Measurements from ENCODE around the gene MCHR1.

The MCHR1 gene

GRCh38 chr22:40679249-40679963 lies at the start of gene MCHR1:
Gene MCHR1, plus strand, starts transcription at chr22:40679484. Its CDS starts 169 bp downstream, at chr22:40679653.
- Histone ChIP-seq H3K79me2 (ENCODE audit: low read length) (no peaks in the 10 kb centered on the region), H2AFZ (ENCODE audit: low read depth, low read length) (no peak within 1 kb of the TSS), H3K36me3 (replicated peaks; ENCODE audit: low read depth, low read length) (no peaks in the 10 kb centered on the region), H3K9me3 (ENCODE audit: insufficient read depth, low read length) (no peaks in the 10 kb centered on the region), H4K20me1 (ENCODE audit: insufficient read depth, low read length) (no peaks in the 10 kb centered on the region), H3K4me3 (ENCODE audit: low read length) (no peak within 1 kb of the TSS), H3K4me2 (ENCODE audit: low read length) (no peak within 1 kb of the TSS), H3K4me1 (ENCODE audit: low read length) (peaks cover 10% of the 10 kb centered on the region), H3K27ac (ENCODE audit: low read length) (no peak within 1 kb of the TSS), H3K9ac (ENCODE audit: low read length) (no peak within 1 kb of the TSS), H3K27me3 (ENCODE audit: low read depth, low read length) (peaks cover 17% of the 10 kb centered on the region)
- TF ChIP-seq, protein P1, sequence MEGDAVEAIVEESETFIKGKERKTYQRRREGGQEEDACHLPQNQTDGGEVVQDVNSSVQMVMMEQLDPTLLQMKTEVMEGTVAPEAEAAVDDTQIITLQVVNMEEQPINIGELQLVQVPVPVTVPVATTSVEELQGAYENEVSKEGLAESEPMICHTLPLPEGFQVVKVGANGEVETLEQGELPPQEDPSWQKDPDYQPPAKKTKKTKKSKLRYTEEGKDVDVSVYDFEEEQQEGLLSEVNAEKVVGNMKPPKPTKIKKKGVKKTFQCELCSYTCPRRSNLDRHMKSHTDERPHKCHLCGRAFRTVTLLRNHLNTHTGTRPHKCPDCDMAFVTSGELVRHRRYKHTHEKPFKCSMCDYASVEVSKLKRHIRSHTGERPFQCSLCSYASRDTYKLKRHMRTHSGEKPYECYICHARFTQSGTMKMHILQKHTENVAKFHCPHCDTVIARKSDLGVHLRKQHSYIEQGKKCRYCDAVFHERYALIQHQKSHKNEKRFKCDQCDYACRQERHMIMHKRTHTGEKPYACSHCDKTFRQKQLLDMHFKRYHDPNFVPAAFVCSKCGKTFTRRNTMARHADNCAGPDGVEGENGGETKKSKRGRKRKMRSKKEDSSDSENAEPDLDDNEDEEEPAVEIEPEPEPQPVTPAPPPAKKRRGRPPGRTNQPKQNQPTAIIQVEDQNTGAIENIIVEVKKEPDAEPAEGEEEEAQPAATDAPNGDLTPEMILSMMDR (IDR thresholded peaks at IDR 0.05; ENCODE audit: low read depth, low read length) = no peak
- no peak for TF ChIP-seq EZH2phosphoT487 (IDR thresholded peaks at IDR 0.05; ENCODE audit: low read depth)

DNA sequence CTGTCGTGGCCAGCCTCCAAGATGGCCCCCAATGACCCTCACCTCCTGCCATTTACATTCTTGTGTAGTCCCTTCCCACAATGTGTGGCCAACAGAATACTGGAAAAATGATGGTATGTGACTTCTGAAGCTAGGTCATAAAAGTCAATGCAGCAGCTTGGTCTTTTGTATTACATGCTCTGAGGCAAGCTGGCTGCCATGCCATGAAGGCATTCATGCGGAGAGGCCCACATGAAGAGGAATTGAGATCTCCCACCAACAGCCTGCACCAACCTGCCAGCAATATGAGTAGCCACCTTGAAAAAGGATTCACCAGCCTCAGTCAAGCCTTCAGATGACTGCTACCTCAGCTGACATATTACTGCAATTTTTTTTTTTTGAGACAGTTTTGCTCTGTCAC lies 47.4 kb upstream of the MCHR1 start:
- peaks cover 94% of the 10 kb centered on the region for H3K79me2 ChIP-seq (ENCODE audit: low read length)
- no peak overlapping the region for H3K4me2 ChIP-seq (ENCODE audit: low read length)
- H3K27me3 ChIP-seq (ENCODE audit: low read depth, low read length) = no peaks in the 10 kb centered on the region
- H3K9ac ChIP-seq (ENCODE audit: low read length) = no peak overlapping the region
- peaks cover 44% of the 10 kb centered on the region for H3K4me1 ChIP-seq (ENCODE audit: low read length)
- H3K4me3 ChIP-seq (ENCODE audit: low read length) = no peak overlapping the region
- peaks cover 47% of the 10 kb centered on the region for H4K20me1 ChIP-seq (ENCODE audit: insufficient read depth, low read length)
- peaks cover 10% of the 10 kb centered on the region for H3K36me3 ChIP-seq (replicated peaks; ENCODE audit: low read depth, low read length)
- no peaks in the 10 kb centered on the region for H3K9me3 ChIP-seq (ENCODE audit: insufficient read depth, low read length)
- H3K27ac ChIP-seq (ENCODE audit: low read length) = no peak overlapping the region
- TF ChIP-seq, protein P1 (IDR thresholded peaks at IDR 0.05; ENCODE audit: low read depth, low read length) = no peak
- no peak for TF ChIP-seq EZH2phosphoT487 (IDR thresholded peaks at IDR 0.05; ENCODE audit: low read depth)
- H2AFZ ChIP-seq (ENCODE audit: low read depth, low read length) = no peak overlapping the region

GRCh38 chr22:40633036-40633435 lies 46.2 kb upstream of the MCHR1 start:
- TF ChIP-seq, protein P1 (IDR thresholded peaks at IDR 0.05; ENCODE audit: low read depth, low read length) = no peak
- TF ChIP-seq EZH2phosphoT487 (IDR thresholded peaks at IDR 0.05; ENCODE audit: low read depth) = no peak
- no peak overlapping the region for H3K4me3 ChIP-seq (ENCODE audit: low read length)
- no peak overlapping the region for H3K27ac ChIP-seq (ENCODE audit: low read length)

DNA sequence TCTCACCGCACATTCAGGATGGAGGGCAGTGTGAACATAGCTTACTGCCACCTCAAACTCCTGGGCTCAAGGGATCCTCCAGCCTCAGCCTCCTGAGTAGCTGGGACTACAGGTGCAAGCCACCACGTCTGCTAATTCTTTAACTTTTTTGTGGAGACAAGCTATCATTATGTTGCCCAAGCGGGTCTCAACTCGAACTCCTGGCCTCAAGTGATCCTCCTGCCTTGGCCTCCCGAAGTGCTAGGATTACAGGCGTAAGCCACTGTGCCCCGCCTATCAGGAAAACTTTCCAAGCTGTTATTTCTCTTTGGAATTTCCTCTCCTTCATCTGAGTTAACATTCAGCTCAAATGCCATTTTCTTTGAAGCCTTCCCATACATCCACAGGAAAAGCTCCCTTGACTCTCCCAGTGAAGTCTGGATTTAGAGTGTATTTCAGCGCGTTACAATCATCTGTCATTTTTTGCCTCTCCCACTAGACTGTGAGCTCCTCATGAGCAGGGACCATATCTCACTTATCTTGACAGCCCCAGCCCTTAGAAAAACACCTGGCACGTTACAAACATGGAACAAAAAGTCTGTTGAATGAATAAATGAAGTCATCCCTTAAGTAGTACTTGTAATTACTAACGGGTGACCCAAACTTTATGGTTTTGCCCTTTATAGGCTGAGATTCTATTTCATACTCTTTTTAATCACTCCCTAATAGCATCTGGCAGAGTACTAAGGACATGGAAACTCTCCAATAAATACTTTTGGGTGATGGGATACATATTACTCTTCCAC lies 45.0 kb upstream of the MCHR1 start:
- Histone ChIP-seq H3K27ac (ENCODE audit: low read length) (no peak overlapping the region), H3K4me2 (ENCODE audit: low read length) (peak overlapping the region; percentile 96; the same call in 1 of the 2 replicates), H3K27me3 (ENCODE audit: low read depth, low read length) (no peaks in the 10 kb centered on the region), H4K20me1 (ENCODE audit: insufficient read depth, low read length) (peaks cover 25% of the 10 kb centered on the region), H3K4me3 (ENCODE audit: low read length) (no peak overlapping the region), H3K79me2 (ENCODE audit: low read length) (peaks cover 71% of the 10 kb centered on the region), H3K9ac (ENCODE audit: low read length) (no peak overlapping the region), H3K36me3 (replicated peaks; ENCODE audit: low read depth, low read length) (peaks cover 10% of the 10 kb centered on the region), H2AFZ (ENCODE audit: low read depth, low read length) (no peak overlapping the region), H3K9me3 (ENCODE audit: insufficient read depth, low read length) (no peaks in the 10 kb centered on the region), H3K4me1 (ENCODE audit: low read length) (peaks cover 26% of the 10 kb centered on the region)
- TF ChIP-seq EZH2phosphoT487 (IDR thresholded peaks at IDR 0.05; ENCODE audit: low read depth) = no peak
- TF ChIP-seq, protein P1 (IDR thresholded peaks at IDR 0.05; ENCODE audit: low read depth, low read length) = no peak

More at GRCh38 chr22:40633036-40633435, 46.2 kb upstream of the MCHR1 start:
- H2AFZ ChIP-seq (ENCODE audit: low read depth, low read length) = no peak overlapping the region
- H3K27me3 ChIP-seq (ENCODE audit: low read depth, low read length) = no peaks in the 10 kb centered on the region
- H4K20me1 ChIP-seq (ENCODE audit: insufficient read depth, low read length) = peaks cover 36% of the 10 kb centered on the region
- H3K9me3 ChIP-seq (ENCODE audit: insufficient read depth, low read length) = no peaks in the 10 kb centered on the region
- no peak overlapping the region for H3K4me2 ChIP-seq (ENCODE audit: low read length)
- peaks cover 10% of the 10 kb centered on the region for H3K36me3 ChIP-seq (replicated peaks; ENCODE audit: low read depth, low read length)
- peaks cover 37% of the 10 kb centered on the region for H3K4me1 ChIP-seq (ENCODE audit: low read length)
- no peak overlapping the region for H3K9ac ChIP-seq (ENCODE audit: low read length)
- H3K79me2 ChIP-seq (ENCODE audit: low read length) = peaks cover 83% of the 10 kb centered on the region

Data from OCI-LY3 (cell line).